ENCODE measurements around the gene SPDYE1.
A peak's percentile ranks its signal among the peaks of the same experiment; 100 is the strongest.
"Not testable (repeated sequence)": the region's sequence is repeated elsewhere in the genome, so short reads cannot be mapped to it uniquely, and the experiment has no call there.

Gene SPDYE1

GRCh38 chr7:43994681-43995080, 3.0 kb upstream of the SPDYE1 start:
- DNase-seq, result not testable (repeated sequence)

DNA sequence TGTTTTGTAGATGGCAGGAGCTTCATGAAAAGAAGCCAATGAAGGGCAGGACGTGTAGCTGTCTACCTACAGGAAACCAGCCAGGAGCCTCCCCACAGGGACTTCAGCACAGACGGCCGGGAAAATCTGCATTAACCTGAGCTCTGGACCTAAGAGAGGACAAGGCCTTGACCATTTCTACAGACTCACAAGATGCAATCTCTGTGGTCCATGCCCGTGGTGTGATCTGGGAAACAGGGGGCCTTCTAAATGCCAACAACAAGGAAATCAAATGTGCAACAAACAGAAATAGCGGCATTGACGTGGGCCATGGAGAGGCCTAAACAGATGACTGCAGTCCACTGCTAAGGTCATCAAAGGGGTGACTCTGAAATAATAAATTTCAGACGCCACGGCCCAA, 14.4 kb downstream of the SPDYE1 start:
- DNase-seq, result not testable (repeated sequence)

DNA sequence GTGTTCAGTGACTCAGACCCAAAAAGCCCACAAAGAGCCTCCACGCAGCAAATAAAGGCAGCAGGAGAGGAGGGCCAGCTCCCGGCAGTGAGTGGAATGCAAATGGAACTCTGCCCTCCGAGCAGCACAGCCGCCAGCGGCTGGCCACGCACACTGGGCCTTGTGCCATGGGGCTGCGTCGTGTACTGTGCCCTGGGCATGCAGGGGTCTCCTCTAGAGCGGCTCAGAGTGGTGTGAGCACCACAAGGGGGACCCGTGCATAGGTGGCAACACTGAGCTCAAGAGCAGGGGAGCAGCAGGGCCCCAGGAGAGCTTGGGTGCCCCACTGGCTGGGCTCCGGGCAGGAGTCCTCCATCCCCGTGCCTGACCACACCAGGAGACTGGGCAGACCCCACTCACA, 17.4 kb downstream of the SPDYE1 start:
- DNase-seq, result not testable (repeated sequence)

DNA sequence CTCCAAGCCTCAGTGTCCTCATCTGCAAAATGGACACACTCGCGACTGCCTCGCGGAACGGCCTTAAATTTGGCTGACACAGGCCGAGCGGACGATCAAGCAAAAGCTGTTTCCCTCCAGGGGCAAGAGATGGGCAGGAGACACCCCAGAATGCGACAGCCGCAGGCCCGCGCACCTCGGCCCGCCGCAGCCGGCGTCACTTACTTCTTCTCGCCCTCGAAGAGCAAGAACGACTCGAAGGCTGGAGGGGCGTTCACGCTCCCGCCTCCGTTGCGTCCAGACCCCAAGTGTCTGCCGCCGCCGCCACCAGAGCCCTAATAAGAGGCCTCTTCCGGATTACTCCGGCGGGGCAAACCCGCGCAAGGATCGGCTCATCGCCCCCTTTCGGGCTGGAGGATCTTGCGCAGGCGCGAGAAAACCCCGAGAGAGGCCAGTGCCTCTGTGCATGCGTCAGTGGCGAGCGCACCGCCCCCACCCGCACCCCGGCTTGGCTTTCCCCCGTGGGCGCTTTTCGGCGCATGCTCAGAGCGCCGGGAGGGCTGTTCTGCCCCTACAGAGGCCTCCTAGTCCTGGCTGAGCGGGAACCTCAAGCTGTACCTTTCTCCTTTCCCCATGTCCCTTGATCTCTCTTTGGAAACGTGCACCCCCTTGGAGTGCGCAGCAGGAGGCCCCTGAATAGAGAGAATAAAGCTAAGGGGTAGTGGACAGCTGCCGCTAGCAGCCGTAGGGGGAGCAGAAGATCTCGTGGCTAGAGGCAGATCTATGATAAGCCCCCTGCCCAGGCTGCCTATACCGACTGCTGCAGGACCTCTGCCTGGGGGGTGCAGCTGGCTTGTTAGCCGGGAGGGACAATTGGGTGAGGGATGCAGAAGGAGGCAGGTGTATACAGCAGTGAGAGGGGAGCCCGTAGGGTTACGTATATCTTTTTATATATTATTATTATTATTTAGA, 21.4 kb downstream of the SPDYE1 start:
- peak; percentile 99 for DNase-seq

DNA sequence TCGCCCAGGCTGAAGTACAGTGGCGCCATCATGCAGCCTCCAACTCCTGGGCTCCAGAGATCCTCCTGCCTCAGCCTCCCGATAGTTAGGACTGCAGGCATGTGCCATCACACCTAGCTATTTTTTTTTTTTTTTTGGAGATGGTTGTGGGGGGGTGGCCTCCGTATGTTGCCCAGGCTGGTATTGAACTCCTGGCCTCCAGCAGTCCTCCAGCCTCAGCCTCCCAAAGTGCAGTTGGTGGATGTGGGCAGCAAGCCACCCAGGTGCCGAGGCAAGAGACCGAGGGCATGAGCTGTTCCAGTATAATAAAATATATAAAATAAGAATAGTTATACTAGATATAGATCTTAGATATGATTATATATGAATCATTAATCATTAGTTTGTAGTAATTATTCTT, 22.1 kb downstream of the SPDYE1 start:
- DNase-seq, result not testable (repeated sequence)

DNA sequence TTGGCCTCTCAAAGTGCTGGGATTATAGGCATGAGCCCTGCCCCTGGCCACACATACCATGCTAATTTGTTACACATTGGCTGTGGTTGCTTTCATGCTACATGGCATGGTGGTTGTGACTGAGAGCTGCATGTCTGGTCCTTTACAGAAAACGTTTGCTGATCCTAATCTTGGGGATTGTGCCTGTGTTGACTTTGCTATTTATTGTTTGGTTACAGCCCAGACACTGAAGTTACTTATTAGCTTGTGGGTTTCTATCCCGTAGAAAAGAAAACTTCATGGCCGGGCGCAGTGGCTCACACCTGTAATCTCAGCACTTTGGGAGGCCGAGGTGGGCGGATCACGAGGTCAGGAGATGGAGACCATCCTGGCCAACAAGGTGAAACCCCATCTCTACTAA, 24.4 kb downstream of the SPDYE1 start:
- not testable (repeated sequence) for DNase-seq

GRCh38 chr7:44022796-44023467, 25.2 kb downstream of the SPDYE1 start:
- DNase-seq, result not testable (repeated sequence)

- DNase-seq, result not testable (repeated sequence)
These were observed 31.7 kb downstream of the SPDYE1 start for GRCh38 chr7:44029433-44029832.

GRCh38 chr7:44030029-44030428, 32.3 kb downstream of the SPDYE1 start:
- DNase-seq, result not testable (repeated sequence)

GRCh38 chr7:44031319-44031718, 33.6 kb downstream of the SPDYE1 start:
- not testable (repeated sequence) for DNase-seq

GRCh38 chr7:44032031-44032430, 34.3 kb downstream of the SPDYE1 start:
- DNase-seq, result not testable (repeated sequence)

- DNase-seq, result not testable (repeated sequence)
These were observed 36.5 kb downstream of the SPDYE1 start for GRCh38 chr7:44033971-44034844.

- not testable (repeated sequence) for DNase-seq
These were observed 38.7 kb downstream of the SPDYE1 start for GRCh38 chr7:44036364-44036763.

DNA sequence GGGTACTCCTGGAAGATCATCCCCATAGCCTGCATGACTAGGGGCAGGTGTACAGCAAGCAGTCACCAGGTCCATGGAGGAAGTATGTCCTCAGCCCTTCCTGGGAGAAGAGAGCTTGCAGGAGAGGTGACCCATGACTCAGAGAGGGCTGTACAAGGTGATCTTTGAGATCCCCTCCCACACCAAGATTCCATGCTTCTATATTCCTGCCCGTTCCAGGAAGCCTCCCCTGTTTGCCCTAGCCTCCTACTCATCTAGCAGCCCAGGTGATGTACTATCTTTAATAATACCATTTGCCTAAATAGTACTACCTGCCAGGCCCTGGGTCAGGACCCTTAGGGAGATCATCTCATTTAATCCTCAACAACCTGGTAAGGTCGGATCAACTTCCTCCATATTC, 40.3 kb downstream of the SPDYE1 start:
- not testable (repeated sequence) for DNase-seq

DNA sequence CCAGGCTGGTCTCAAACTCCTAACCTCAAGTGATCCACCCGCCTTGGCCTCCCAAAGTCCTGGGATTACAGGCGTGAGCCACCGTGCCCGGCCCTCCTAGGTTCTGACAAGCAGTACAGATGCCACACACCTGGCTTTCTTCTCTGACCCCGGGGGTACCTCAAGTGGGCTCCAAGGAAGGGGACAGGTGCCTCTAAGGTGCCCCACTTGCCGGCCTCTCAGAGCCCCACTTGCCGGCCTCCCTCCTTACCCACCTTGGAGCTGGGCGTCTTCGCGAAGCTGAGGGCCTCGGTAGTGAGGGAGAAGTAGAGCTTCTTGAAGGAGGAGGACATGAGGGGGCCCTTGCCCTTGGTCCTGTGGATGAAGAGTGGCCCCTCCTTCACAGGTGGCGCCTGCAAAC, 40.9 kb downstream of the SPDYE1 start:
- not testable (repeated sequence) for DNase-seq

DNA sequence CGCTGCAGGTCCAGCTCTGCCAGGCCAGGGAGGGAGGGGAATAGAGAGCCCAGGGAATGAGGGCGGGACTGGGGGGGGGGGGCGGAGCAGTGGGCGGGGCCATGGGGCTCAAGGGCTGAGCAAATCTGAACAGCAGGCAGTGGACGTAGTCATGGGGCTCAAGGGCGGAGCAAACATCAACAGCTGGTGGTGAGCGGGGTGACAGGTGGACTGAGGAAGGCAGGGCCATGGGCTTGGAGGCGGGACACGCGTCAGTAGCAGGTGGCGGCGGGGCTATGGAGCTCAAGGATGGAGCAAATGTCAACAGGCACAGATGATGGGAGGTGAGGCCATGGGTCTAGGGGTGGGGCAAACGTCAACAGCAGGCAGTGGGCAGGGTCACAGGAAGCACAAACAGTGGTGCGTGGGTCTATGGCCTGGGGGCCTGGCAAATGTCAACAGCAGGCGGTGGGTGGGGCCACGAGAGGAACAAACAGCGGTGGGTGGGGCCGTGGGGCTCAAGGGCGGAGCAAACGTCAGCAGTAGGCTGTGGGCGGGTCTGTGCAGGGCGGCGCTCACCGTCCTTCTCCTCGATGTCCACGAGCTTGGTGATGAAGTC, 41.4 kb downstream of the SPDYE1 start:
- peak; percentile 86 for DNase-seq

DNA sequence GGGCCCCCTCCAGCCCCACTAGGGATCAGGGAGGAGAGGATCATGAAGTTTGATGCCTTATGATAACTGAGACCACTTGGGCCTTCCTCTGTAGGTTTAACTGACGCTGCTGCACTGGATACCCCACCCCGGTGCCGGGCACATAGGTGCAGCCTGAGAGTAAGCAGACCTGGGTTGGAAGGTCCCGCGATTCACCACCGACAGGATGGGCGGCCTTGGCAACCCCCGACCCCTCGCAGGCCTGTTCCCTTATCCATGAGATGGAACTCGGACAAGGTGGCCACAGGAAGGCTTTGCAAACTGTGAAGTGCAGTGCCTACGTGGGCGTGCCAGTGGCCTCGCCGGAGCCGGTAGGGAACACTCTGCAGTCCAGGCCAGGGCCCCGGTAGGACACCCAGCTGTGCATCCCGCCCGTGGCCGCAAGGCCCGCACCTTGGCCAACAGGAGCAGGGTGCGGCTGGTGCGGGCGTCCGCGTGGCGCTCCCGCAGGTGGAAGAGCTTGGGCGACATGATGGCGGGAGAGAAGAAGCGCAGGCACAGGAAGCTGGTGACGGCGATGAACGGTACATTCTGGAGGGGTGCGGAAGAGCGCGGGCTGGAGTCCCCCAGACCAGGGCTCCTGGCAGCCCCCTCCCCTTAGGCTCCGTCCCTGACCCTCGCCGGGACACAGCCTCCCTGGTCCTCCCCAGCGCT, 42.2 kb downstream of the SPDYE1 start:
- not testable (repeated sequence) for DNase-seq

GRCh38 chr7:44040493-44040891, 42.8 kb downstream of the SPDYE1 start:
- DNase-seq, result peak; percentile 28

GRCh38 chr7:44042221-44042620, 44.5 kb downstream of the SPDYE1 start:
- DNase-seq, result no peak

GRCh38 chr7:44043902-44044301, 46.2 kb downstream of the SPDYE1 start:
- DNase-seq, result peak; percentile 13

DNA sequence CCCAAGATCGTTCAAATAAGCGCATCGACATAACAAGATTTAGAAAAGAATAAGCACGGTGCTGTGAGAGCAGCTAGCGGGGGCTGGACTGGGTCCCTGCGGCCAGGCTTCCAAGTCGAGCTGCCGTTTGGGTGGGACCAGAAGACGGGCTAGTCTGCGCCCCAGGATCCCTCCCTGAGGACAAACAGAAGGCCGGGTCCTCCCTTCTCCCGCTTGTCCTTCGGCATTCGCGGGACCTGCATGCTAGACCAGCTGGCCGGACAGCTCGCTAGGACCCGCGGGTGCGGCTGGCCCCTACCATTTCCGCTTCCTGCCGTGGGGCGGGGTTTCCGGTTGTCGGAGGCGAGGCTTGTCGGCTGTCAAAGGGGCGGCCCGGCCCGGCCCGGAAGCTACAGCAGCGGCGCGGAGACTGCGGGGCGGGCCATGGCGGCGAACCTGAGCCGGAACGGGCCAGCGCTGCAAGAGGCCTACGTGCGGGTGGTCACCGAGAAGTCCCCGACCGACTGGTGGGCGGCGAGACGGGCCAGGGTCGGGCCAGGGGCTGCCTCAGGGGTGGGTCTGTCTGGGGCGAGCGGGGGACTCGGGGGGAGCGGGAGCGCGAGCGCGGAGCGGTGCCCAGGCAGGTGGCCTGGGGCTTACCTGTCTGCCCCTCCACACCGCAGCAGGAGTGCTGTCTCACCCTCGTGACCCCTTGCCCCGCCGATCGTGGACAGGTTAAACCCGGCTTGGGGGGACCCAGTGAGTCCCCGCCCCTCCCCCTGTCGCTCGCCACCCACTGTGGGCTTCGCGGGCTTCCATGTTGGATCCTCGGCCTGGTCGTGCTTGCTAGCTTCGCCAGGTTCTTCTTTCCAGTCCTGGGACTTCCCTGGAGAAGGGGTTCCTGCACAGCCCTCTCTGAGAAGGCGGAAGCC, 46.9 kb downstream of the SPDYE1 start, which contains the start of gene DBNL:
TSS of gene DBNL (plus strand) at position 388 of the 911 bp plus-strand sequence. CDS start at position 424, 36 bp downstream.
- DNase-seq, result peak; percentile 97
